Breast epithelium (tissue), 3 donors: ENCODE results near the gene PRPSAP1.

Experiments used
- POLR2AphosphoS5 ChIP-seq, 3 donors: sonication (generic); formaldehyde crosslinking; IDR thresholded peaks; one replicate each; pipeline ENCODE4 v1.6.1; 2017; ENCODE audit warnings: antibody characterized with exemption in 3 of 3
- TF ChIP-seq, protein P1 (sequence below), 3 donors: fragments of 450-650 bp; IDR thresholded peaks; one replicate each; pipeline ENCODE4 v1.5.1; 2016 to 2017; ENCODE audit warnings: antibody characterized with exemption in 3 of 3, mild to moderate bottlenecking in 3 of 3, moderate library complexity in 3 of 3

GRCh38 chr17:76296889-76297288, 56.8 kb downstream of the PRPSAP1 start:
- TF ChIP-seq, protein P1, sequence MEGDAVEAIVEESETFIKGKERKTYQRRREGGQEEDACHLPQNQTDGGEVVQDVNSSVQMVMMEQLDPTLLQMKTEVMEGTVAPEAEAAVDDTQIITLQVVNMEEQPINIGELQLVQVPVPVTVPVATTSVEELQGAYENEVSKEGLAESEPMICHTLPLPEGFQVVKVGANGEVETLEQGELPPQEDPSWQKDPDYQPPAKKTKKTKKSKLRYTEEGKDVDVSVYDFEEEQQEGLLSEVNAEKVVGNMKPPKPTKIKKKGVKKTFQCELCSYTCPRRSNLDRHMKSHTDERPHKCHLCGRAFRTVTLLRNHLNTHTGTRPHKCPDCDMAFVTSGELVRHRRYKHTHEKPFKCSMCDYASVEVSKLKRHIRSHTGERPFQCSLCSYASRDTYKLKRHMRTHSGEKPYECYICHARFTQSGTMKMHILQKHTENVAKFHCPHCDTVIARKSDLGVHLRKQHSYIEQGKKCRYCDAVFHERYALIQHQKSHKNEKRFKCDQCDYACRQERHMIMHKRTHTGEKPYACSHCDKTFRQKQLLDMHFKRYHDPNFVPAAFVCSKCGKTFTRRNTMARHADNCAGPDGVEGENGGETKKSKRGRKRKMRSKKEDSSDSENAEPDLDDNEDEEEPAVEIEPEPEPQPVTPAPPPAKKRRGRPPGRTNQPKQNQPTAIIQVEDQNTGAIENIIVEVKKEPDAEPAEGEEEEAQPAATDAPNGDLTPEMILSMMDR (IDR thresholded peaks at IDR 0.05) = no peak
- TF ChIP-seq POLR2AphosphoS5 (IDR thresholded peaks at IDR 0.05) = no peak
